Measurements from ENCODE around the gene GGNBP2.

Gene GGNBP2

DNA sequence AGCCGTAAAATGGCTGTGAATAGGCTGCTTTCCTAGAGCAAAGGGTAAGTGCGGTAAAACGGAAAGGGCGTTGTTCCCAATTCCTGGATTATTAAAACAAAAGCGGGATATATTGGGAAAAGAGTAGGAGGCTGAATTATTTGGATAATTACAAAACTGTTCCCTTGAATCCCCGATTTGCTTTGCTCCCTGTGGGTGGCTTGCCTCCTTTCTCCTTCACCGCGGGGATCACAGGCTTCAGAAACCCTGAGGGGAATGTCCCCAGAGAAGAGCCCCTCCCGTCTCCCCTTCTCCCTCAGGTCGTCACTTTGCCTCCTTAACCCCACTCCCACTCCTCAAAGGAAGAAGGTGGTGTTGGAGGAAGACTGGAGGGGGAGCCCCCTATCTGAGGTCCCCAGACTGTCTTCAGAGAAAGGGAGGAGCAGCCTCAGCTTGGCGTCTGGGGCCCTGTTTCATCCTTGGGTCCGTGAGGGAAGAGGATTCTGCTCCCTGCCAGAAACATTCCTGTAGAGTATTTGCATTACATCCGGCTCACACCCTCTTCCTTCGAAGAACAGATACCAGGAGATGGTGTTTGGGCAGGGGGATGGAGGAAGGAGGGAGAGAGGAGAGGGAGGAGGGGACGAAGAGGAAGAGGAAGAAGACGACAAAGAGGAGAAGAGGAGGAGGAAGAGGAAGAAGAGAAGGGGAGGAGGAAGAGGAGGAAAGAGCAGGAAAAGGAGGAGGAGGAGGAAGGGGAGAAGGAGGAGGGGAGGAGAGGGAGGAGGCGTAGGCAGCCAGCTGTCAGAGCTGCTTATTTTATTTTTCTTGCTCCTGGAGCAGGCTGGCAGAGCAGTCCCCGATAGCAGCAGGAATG lies 88.4 kb downstream of the GGNBP2 start:
- TF ChIP-seq, protein P1, sequence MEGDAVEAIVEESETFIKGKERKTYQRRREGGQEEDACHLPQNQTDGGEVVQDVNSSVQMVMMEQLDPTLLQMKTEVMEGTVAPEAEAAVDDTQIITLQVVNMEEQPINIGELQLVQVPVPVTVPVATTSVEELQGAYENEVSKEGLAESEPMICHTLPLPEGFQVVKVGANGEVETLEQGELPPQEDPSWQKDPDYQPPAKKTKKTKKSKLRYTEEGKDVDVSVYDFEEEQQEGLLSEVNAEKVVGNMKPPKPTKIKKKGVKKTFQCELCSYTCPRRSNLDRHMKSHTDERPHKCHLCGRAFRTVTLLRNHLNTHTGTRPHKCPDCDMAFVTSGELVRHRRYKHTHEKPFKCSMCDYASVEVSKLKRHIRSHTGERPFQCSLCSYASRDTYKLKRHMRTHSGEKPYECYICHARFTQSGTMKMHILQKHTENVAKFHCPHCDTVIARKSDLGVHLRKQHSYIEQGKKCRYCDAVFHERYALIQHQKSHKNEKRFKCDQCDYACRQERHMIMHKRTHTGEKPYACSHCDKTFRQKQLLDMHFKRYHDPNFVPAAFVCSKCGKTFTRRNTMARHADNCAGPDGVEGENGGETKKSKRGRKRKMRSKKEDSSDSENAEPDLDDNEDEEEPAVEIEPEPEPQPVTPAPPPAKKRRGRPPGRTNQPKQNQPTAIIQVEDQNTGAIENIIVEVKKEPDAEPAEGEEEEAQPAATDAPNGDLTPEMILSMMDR (conservative IDR thresholded peaks at IDR 0.05; ENCODE audit: control insufficient read depth, insufficient read depth, low read depth, low read length): no peak
- DNase-seq (ENCODE audit: low read depth): no peak
- no peak overlapping the region for H3K4me3 ChIP-seq (ENCODE audit: control insufficient read depth, low read depth, low read length)
